NK-92 treated with Interleukin-12 subunit alpha and Interleukin-12 subunit beta, amount 100 ng/mL, for 24 hours (cell line): ENCODE measurements around the gene FAM193A.
"Not testable (repeated sequence)": the region's sequence is repeated elsewhere in the genome, so short reads cannot be mapped to it uniquely, and the experiment has no call there.

Source experiments
- DNase-seq: peaks from one replicate; lab custom pipeline; 2025; lab: John Stamatoyannopoulos, UW

Gene FAM193A

DNA sequence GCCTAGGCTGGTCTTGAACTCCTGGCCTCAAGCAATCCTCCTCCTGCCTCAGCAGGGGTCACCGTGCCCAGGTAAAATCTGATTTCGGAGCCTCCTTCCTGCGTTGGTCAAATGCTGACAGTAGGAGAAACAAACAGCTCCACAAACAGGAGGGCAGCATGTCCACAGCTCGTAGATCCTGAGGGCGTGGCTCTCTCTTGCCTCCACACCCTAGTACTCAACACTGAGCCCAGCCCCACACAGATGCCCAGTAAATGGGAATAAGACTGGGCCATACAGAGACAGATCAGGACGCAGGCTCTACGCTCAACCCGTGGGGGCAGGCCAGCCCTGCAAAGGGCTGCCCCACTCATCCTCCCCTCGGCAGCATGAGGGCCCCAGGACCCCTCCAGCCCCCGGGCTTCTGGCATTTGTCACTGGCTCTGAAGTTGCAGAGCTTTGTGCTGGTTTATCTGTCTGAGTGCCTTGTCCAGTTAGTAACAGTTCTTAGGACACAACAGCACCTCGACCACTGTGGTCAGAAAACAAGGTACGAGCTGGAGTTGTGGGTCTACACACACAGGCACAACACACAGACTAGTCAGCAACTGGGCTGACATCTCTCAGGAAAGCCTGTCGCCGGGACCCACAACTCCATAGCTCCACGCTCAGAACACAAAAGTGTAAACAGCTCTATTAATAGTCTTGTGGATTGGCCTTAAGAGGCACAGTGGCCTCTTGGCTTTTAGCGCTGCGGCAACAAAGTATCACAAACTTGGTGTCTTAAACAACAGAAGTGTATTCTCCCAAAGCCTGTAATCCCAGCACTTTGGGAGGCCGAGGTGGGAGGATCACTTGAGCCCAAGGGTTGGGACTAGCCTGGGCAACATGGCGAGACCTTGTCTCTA lies 214.5 kb downstream of the FAM193A start:
- no peak for DNase-seq

DNA sequence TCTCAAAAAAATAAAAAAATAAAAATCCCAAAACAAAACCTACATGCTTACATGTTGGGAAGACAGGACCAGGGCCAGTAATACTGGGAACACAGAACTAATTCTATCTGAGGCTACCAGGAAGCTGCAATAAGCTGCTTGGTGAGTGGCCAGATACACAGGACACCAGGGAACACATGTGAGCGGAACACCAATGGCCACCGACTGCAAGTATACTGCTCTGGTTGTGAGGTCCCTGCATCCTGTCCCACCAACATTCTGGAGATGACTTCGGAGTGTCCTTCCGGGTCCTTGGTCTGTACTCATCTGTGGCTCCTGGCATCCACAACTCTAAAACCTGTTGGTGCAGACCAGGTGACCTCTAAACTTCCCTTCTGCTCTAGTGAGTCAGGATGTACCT lies 217.0 kb downstream of the FAM193A start:
- DNase-seq: no peak

- DNase-seq: no peak
Measured at GRCh38 chr4:2754848-2755819, 218.7 kb downstream of the FAM193A start.

DNA sequence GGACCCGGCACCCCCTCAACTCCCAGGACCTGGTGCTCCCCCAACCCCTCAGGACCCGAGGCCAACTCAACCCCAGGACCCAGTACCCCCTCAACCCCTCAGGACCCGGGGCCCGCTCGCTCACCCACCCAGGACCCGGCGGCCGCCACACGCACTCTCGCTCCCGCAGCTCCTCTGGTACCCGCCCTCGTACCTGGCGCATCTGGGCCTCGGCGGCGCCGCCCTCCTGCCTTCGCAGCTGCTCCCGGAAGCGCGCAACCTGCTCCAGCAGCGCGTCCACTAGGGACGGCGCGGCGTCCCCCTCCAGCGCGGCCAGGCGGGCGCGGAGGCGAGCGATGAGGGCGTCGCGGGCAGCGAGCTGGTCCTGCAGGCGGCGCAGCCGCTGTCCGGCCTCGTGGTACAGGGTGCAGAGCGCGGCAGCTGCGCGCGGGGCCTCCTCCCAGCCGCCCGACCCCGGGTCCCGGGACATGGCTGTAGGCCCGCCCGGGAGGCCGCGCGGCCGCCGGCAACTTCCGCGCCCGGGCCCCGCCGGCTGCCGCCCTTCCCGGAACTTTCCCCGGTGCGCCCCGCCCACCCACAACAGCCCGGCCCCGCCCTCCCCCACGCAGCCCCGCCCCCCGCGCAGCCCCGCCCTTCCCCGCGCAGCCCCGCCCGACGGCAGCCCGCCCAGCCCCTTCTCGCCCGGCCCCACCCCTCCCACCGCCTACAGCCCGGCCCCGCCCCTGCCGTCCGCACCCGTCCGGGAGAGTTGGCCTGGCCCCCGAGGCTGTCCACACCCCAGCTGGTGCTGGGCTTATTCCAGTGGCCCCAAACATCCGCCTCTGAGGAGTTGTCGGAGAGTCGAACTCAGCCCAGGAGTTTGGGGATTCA lies 219.6 kb downstream of the FAM193A start, which contains the start of gene TNIP2:
Gene TNIP2, minus strand, starts transcription at position 516 of the 870 bp plus-strand sequence. Its CDS starts 47 bp downstream, at position 469.
- DNase-seq: peak; percentile 76

- DNase-seq: no peak
Measured at GRCh38 chr4:2756691-2757350, 220.4 kb downstream of the FAM193A start.

- no peak for DNase-seq
Measured at GRCh38 chr4:2757426-2757825, 221.0 kb downstream of the FAM193A start.

DNA sequence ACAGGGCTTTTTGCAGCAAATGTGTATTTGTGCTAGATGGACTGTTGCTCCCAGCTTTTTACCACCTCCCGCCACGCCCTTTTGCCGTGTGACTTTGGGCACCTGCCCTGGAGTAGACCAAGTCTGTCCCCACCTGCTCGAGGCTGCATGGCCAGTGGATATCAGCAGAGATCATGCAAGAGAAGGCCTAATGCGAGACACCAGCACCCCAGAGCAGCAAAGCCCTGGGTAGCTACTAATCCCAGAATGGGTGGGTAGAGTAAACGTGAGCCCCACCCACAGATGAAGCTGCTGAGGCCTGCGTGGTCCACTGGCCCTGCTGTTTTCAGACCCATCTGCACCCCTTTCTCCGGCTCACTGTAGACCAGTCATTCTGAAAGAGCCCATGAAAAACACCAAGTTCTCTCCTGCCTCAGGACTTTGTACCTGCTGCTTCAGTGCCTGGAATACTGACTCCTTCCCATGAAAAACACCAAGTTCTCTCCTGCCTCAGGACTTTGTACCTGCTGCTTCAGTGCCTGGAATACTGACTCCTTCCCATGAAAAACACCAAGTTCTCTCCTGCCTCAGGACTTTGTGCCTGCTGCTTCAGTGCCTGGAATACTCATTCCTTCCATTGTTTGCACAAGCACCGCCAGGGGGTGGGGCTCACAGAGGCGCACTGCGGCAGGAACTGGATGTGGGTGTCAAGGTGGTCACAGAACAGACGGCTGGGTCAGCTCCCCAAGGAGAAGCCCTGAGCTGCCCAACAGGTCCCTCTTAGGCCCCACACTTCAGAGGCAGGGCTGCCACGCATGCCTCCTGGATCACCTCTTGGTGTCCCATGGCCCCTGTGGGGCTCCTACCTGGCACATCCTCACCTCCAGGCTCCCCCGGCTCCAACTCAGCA lies 224.8 kb downstream of the FAM193A start:
- no peak for DNase-seq

DNA sequence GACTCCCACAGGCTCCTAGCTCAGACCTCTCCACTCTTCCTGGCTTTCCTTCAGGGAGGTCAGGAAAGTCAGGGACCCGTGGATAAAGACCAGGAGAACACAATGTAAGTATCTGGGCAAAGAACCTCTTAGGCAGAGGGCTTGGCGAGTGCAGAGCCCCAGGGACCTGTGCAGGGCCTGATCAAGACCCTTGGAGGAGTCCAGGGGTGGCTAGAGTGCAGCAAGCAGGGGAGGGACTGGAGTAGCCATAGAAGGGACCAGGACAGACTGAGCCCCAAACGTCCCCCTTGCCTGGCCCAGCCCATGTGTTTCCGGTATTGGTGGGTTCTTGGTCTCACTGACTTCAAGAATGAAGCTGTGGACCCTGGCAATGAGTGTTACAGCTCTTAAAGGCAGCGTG lies 225.6 kb downstream of the FAM193A start:
- DNase-seq: no peak

- not testable (repeated sequence) for DNase-seq
Measured at GRCh38 chr4:2762486-2763370, 226.3 kb downstream of the FAM193A start.

DNA sequence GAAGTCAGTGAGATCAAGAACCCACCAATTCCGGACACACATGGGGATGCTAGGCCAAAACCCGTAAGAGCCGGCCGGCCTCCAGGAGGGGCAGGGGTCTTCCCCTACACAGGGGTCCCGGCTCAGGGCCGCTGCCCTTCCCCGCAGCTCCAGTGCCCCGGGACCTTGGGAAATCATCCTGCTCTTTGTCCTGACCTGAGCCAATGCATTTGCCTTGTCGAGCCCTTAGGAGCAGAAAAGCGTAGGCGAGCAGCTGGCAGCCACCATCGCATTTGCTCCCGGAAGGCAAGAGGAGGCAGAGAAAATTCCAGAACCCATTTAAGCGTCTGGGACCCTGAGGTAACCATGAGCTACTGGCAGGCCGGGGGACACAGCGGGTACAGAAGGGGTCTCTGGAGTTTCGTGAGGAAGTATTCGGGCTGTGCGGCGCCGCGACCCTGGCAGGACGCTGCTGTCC lies 227.1 kb downstream of the FAM193A start:
- no peak for DNase-seq

GRCh38 chr4:2765832-2766526 lies 229.5 kb downstream of the FAM193A start:
- DNase-seq: no peak

- no peak for DNase-seq
Measured at GRCh38 chr4:2767046-2767704, 230.7 kb downstream of the FAM193A start.

DNA sequence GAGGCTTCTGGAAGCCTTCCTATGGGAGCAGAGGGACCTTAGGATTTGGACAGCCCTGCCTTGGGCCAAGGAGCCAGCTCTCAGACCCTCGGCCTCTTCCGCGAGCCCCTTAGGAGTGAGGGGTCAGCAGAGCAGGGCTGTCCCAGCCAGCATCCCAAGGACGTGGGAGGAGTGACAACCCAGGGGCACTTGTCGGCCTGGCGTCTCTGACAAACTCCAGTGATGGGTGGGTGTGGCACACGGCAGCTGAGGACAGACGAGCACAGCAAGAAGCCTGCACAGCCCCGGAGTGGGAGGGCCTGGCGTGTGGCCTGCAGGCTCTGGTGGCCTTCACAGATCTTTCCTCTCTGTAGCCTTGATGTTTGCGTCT lies 231.2 kb downstream of the FAM193A start:
- no peak for DNase-seq

DNA sequence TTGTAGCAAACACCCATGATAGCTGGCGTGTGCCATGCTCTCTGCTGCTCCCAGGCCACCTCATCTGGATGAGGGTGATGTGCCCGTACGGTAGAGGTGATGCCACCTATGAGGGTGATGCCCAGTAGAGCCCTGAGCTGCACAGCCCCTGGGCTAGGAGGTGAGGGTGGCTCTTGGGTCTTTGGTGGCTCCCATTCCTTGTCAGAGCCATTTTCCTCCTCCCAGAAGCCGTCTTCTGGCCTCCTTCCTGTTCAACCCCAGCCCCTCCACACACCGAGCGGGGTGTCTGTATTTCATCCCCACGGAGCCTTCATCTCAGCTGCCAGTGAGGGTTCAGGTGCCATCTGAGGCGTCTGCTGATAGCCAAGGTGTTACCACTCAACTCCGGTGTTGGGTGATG lies 231.7 kb downstream of the FAM193A start:
- DNase-seq: no peak

- DNase-seq: no peak
Measured at GRCh38 chr4:2768921-2769336, 232.5 kb downstream of the FAM193A start.

DNA sequence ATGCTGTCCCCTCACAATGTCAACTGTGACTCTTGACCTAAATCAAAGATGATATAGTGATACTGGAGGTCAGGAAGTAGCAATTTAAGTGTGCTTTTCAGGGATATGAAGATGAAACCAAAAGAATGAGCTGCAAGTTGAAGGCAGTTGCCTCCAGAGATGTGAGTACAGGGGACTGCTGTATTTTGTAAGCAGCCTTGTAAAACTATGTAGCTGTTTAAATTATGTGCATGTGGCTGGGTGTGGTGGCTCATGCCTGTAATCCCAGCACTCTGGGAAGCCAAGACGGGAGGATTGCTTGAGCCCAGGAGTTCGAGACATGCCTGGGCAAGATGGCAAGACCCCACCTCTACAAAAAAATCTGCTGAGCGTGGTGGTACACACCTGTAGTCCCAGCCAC lies 234.8 kb downstream of the FAM193A start:
- DNase-seq: no peak

DNA sequence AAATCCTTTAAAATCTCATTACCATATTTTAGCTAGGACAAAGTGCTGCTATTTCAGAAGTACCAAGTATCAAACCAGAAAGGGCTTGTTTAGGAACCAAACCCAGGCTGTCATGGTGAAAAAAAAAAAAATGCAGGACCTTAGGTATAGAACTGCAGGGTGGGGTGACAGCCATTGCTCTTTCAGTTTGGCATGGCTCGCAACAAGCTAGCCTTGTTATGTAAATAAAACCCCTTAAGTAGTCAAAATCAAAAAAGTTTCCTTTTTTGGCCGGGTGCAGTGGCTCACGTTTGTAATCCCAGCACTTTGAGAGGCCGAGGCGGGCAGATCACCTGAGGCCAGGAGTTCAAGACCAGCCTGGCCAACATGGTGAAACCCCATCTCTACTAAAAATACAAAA lies 244.2 kb downstream of the FAM193A start:
- DNase-seq: not testable (repeated sequence)

GRCh38 chr4:2781911-2782310 lies 245.5 kb downstream of the FAM193A start:
- no peak for DNase-seq
